ENCODE measurements around the gene OTUD7B.

The OTUD7B gene

GRCh38 chr1:150024156-150024555 is 13.6 kb upstream of the OTUD7B start:
- Histone ChIP-seq H3K79me2 (ENCODE audit: low read length) (no peaks in the 10 kb centered on the region), H3K4me3 (ENCODE audit: low read length) (no peak overlapping the region), H3K36me3 (replicated peaks; ENCODE audit: insufficient read depth, low read length) (no peaks in the 10 kb centered on the region), H3K4me1 (ENCODE audit: low read length) (no peaks in the 10 kb centered on the region), H4K20me1 (ENCODE audit: insufficient read depth, low read length) (no peaks in the 10 kb centered on the region), H3K9me3 (replicated peaks; ENCODE audit: insufficient read depth, low read length) (no peaks in the 10 kb centered on the region), H2AFZ (ENCODE audit: low read length) (no peak overlapping the region), H3K27ac (ENCODE audit: low read length) (no peak overlapping the region), H3K27me3 (replicated peaks; ENCODE audit: insufficient read depth, low read length) (no peaks in the 10 kb centered on the region), H3K9me2 (replicated peaks; ENCODE audit: insufficient read depth, low read length) (no peaks in the 10 kb centered on the region), H3K4me2 (ENCODE audit: low read depth, low read length) (no peak overlapping the region), H3F3A (ENCODE audit: insufficient read depth, low read length) (no peaks in the 10 kb centered on the region), H3K9ac (ENCODE audit: low read length) (no peak overlapping the region)
- TF ChIP-seq EZH2 (optimal IDR thresholded peaks at IDR 0.05; ENCODE audit: low read depth, low read length) (no peak), EZH2phosphoT487 (IDR thresholded peaks at IDR 0.05; ENCODE audit: low read length) (no peak), CTCF (IDR thresholded peaks at IDR 0.05; ENCODE audit: low read length) (no peak)
- no peak for DNase-seq

GRCh38 chr1:150022357-150022756 is 11.8 kb upstream of the OTUD7B start:
- Histone ChIP-seq H4K20me1 (ENCODE audit: insufficient read depth, low read length) (no peaks in the 10 kb centered on the region), H3K9ac (ENCODE audit: low read length) (no peak overlapping the region), H3K9me3 (replicated peaks; ENCODE audit: insufficient read depth, low read length) (no peaks in the 10 kb centered on the region), H3K4me3 (ENCODE audit: low read length) (no peak overlapping the region), H3K9me2 (replicated peaks; ENCODE audit: insufficient read depth, low read length) (no peaks in the 10 kb centered on the region), H2AFZ (ENCODE audit: low read length) (no peak overlapping the region), H3K4me2 (ENCODE audit: low read depth, low read length) (no peak overlapping the region), H3K27me3 (replicated peaks; ENCODE audit: insufficient read depth, low read length) (no peaks in the 10 kb centered on the region), H3K27ac (ENCODE audit: low read length) (no peak overlapping the region), H3K36me3 (replicated peaks; ENCODE audit: insufficient read depth, low read length) (no peaks in the 10 kb centered on the region), H3F3A (ENCODE audit: insufficient read depth, low read length) (no peaks in the 10 kb centered on the region), H3K4me1 (ENCODE audit: low read length) (peaks cover 11% of the 10 kb centered on the region; the same call in 1 of the 2 replicates), H3K79me2 (ENCODE audit: low read length) (no peaks in the 10 kb centered on the region)
- DNase-seq = no peak
- TF ChIP-seq EZH2phosphoT487 (IDR thresholded peaks at IDR 0.05; ENCODE audit: low read length) (no peak), CTCF (IDR thresholded peaks at IDR 0.05; ENCODE audit: low read length) (no peak), EZH2 (optimal IDR thresholded peaks at IDR 0.05; ENCODE audit: low read depth, low read length) (no peak)

- Histone ChIP-seq H3K27me3 (replicated peaks; ENCODE audit: insufficient read depth, low read length) (no peaks in the 10 kb centered on the region), H3K4me2 (ENCODE audit: low read depth, low read length) (no peak overlapping the region), H3K9me3 (replicated peaks; ENCODE audit: insufficient read depth, low read length) (no peaks in the 10 kb centered on the region), H3F3A (ENCODE audit: insufficient read depth, low read length) (no peaks in the 10 kb centered on the region), H3K4me1 (ENCODE audit: low read length) (peaks cover 12% of the 10 kb centered on the region; the same call in 1 of the 2 replicates), H3K9me2 (replicated peaks; ENCODE audit: insufficient read depth, low read length) (no peaks in the 10 kb centered on the region), H3K9ac (ENCODE audit: low read length) (no peak overlapping the region), H3K4me3 (ENCODE audit: low read length) (no peak overlapping the region), H3K27ac (ENCODE audit: low read length) (no peak overlapping the region), H3K36me3 (replicated peaks; ENCODE audit: insufficient read depth, low read length) (no peaks in the 10 kb centered on the region), H4K20me1 (ENCODE audit: insufficient read depth, low read length) (no peaks in the 10 kb centered on the region), H2AFZ (ENCODE audit: low read length) (no peak overlapping the region), H3K79me2 (ENCODE audit: low read length) (no peaks in the 10 kb centered on the region)
- no peak for DNase-seq
- TF ChIP-seq EZH2 (optimal IDR thresholded peaks at IDR 0.05; ENCODE audit: low read depth, low read length) (no peak), EZH2phosphoT487 (IDR thresholded peaks at IDR 0.05; ENCODE audit: low read length) (no peak), CTCF (IDR thresholded peaks at IDR 0.05; ENCODE audit: low read length) (no peak)
Observed at GRCh38 chr1:150021191-150021694, 10.7 kb upstream of the OTUD7B start.
